Activated CD4-positive, alpha-beta memory T cell treated with anti-CD3 and anti-CD28 coated beads for 36 hours (primary cell): Measurements from ENCODE around the gene NEU3. TPM values are rescaled to one million over a fixed set of nuclear protein-coding genes. Genes with fewer than 3 reads are reported as not detected.
"Not testable (repeated sequence)": the region's sequence is repeated elsewhere in the genome, so short reads cannot be mapped to it uniquely, and the experiment has no call there.

Experiments used
- CTCF ChIA-PET: fragments of 350-600 bp; sonication (Branson Sonifier 250); formaldehyde crosslinking; loops from one replicate; lab custom pipeline; 2021; ENCODE audit warnings: antibody characterized with exemption, inconsistent platforms; lab: Charles Lee
- POLR2A ChIA-PET: fragments of 350-600 bp; sonication (Branson Sonifier 250); formaldehyde crosslinking; loops from one replicate; lab custom pipeline; 2021; ENCODE audit warnings: antibody characterized with exemption; lab: Charles Lee
- DNase-seq: peaks from one replicate; pipeline ENCODE4 v3.0.0-alpha.2; 2020
- H3K27ac Mint-ChIP-seq: one replicate; pipeline ENCODE4 v1.8.0; 2021; ENCODE audit warnings: mixed read lengths
- H3K27me3 Mint-ChIP-seq: one replicate; pipeline ENCODE4 v1.8.0; 2021; ENCODE audit warnings: mixed read lengths
- H3K36me3 Mint-ChIP-seq: one replicate; pipeline ENCODE4 v1.8.0; 2021; ENCODE audit warnings: mixed read lengths
- H3K4me1 Mint-ChIP-seq: one replicate; pipeline ENCODE4 v1.8.0; 2021; ENCODE audit warnings: low read depth, mixed read lengths
- H3K4me3 Mint-ChIP-seq: one replicate; pipeline ENCODE4 v1.8.0; 2021; ENCODE audit warnings: mild to moderate bottlenecking, mixed read lengths
- H3K9me3 Mint-ChIP-seq: one replicate; pipeline ENCODE4 v1.8.0; 2021; ENCODE audit warnings: mixed read lengths
- intact Hi-C: fragments of 100-400 bp; cut with micrococcal nuclease; formaldehyde crosslinking; loops from one replicate; pipeline ENCODE4 v1.15.1; 2023
- total RNA-seq, 2 experiments: library from RNA; stranded (reverse); gene quantifications; one replicate each; pipeline ENCODE4 v1.2.3, GENCODE V29; 2021

NEU3 gene
- total RNA-seq, 2 experiments from 2014 or later: 13.6 to 14.3 TPM

GRCh38 chr11:75031224-75031753 lies 42.6 kb downstream of the NEU3 start:
- H3K9me3 Mint-ChIP-seq: no peaks in the 10 kb centered on the region
- H3K4me1 Mint-ChIP-seq: peaks cover 3% of the 10 kb centered on the region
- H3K36me3 Mint-ChIP-seq: no peaks in the 10 kb centered on the region
- POLR2A ChIA-PET: no interaction called here
- no peaks in the 10 kb centered on the region for H3K27me3 Mint-ChIP-seq
- CTCF ChIA-PET: interaction anchor here (0.7 to 4.2 kb wide), 14 partner anchors 10 to 217 kb away, joined by 3 to 36 read pairs (median 5); no protein-coding TSS in a partner anchor
- no peak for DNase-seq
- H3K27ac Mint-ChIP-seq: no peak overlapping the region
- H3K4me3 Mint-ChIP-seq: no peak overlapping the region
- intact Hi-C loops: no loop called here

GRCh38 chr11:75031771-75032549 lies 43.2 kb downstream of the NEU3 start:
- ChIA-PET CTCF (interaction anchor here (0.6 to 4.2 kb wide), 21 partner anchors 10 to 217 kb away, joined by 3 to 36 read pairs (median 5); no protein-coding TSS in a partner anchor), POLR2A (no interaction called here)
- H3K9me3 Mint-ChIP-seq: no peaks in the 10 kb centered on the region
- no peak overlapping the region for H3K4me3 Mint-ChIP-seq
- intact Hi-C loops: loop anchor here (1.0 kb wide), 1 partner anchor 103 kb away; no protein-coding TSS in a partner anchor
- no peaks in the 10 kb centered on the region for H3K36me3 Mint-ChIP-seq
- H3K4me1 Mint-ChIP-seq: peaks cover 3% of the 10 kb centered on the region
- no peaks in the 10 kb centered on the region for H3K27me3 Mint-ChIP-seq
- no peak overlapping the region for H3K27ac Mint-ChIP-seq
- peak; percentile 75 for DNase-seq

GRCh38 chr11:75032550-75032935 lies 43.8 kb downstream of the NEU3 start:
- intact Hi-C loops: loop anchor here (1.0 kb wide), 1 partner anchor 103 kb away; no protein-coding TSS in a partner anchor
- H3K9me3 Mint-ChIP-seq: no peaks in the 10 kb centered on the region
- no peak overlapping the region for H3K4me3 Mint-ChIP-seq
- POLR2A ChIA-PET: no interaction called here
- no peaks in the 10 kb centered on the region for H3K27me3 Mint-ChIP-seq
- CTCF ChIA-PET: interaction anchor here (0.8 to 4.2 kb wide), 16 partner anchors 10 to 216 kb away, joined by 3 to 36 read pairs (median 5); no protein-coding TSS in a partner anchor
- no peaks in the 10 kb centered on the region for H3K36me3 Mint-ChIP-seq
- peaks cover 3% of the 10 kb centered on the region for H3K4me1 Mint-ChIP-seq
- no peak for DNase-seq
- no peak overlapping the region for H3K27ac Mint-ChIP-seq

- Mint-ChIP-seq H3K27ac (no peak overlapping the region), H3K27me3 (no peaks in the 10 kb centered on the region), H3K9me3 (no peaks in the 10 kb centered on the region), H3K4me3 (no peak overlapping the region), H3K36me3 (no peaks in the 10 kb centered on the region), H3K4me1 (peaks cover 3% of the 10 kb centered on the region)
- no peak for DNase-seq
- CTCF ChIA-PET: interaction anchor here (0.9 to 4.2 kb wide), 3 partner anchors 11 to 105 kb away, joined by 3 to 36 read pairs (median 8); no protein-coding TSS in a partner anchor
- intact Hi-C loops: no loop called here
- POLR2A ChIA-PET: no interaction called here
Measured at GRCh38 chr11:75033916-75034315, 45.2 kb downstream of the NEU3 start.

GRCh38 chr11:75035256-75035655 lies 46.5 kb downstream of the NEU3 start:
- Mint-ChIP-seq H3K27me3 (no peaks in the 10 kb centered on the region), H3K4me1 (peaks cover 3% of the 10 kb centered on the region), H3K4me3 (no peak overlapping the region), H3K27ac (no peak overlapping the region), H3K36me3 (no peaks in the 10 kb centered on the region), H3K9me3 (no peaks in the 10 kb centered on the region)
- ChIA-PET CTCF (interaction anchor here (1.1 to 3.6 kb wide), 4 partner anchors 13 to 170 kb away, joined by 3 to 14 read pairs (median 6); no protein-coding TSS in a partner anchor), POLR2A (no interaction called here)
- DNase-seq: no peak
- intact Hi-C loops: no loop called here

GRCh38 chr11:75035911-75036565 lies 47.3 kb downstream of the NEU3 start:
- DNase-seq: no peak
- H3K4me3 Mint-ChIP-seq: no peak overlapping the region
- intact Hi-C loops: no loop called here
- peaks cover 3% of the 10 kb centered on the region for H3K4me1 Mint-ChIP-seq
- ChIA-PET POLR2A (no interaction called here), CTCF (interaction anchor here (1.2 to 3.6 kb wide), 3 partner anchors 14 to 206 kb away, joined by 4 to 14 read pairs (median 4); no protein-coding TSS in a partner anchor)
- no peaks in the 10 kb centered on the region for H3K36me3 Mint-ChIP-seq
- H3K27ac Mint-ChIP-seq: no peak overlapping the region
- no peaks in the 10 kb centered on the region for H3K9me3 Mint-ChIP-seq
- peaks cover 1% of the 10 kb centered on the region for H3K27me3 Mint-ChIP-seq

GRCh38 chr11:75040167-75040770 lies 51.5 kb downstream of the NEU3 start:
- H3K36me3 Mint-ChIP-seq: no peaks in the 10 kb centered on the region
- H3K27me3 Mint-ChIP-seq: peaks cover 1% of the 10 kb centered on the region
- no peak overlapping the region for H3K27ac Mint-ChIP-seq
- H3K9me3 Mint-ChIP-seq: no peaks in the 10 kb centered on the region
- ChIA-PET POLR2A (no interaction called here), CTCF (interaction anchor here (0.8 kb wide), 1 partner anchor 19 kb away, joined by 3 read pairs; no protein-coding TSS in a partner anchor)
- H3K4me3 Mint-ChIP-seq: no peak overlapping the region
- intact Hi-C loops: no loop called here
- no peak for DNase-seq
- peaks cover 3% of the 10 kb centered on the region for H3K4me1 Mint-ChIP-seq

- no peak overlapping the region for H3K27ac Mint-ChIP-seq
- intact Hi-C loops: no loop called here
Measured at GRCh38 chr11:75041263-75041662, 52.5 kb downstream of the NEU3 start.

GRCh38 chr11:75041821-75042220 lies 53.1 kb downstream of the NEU3 start:
- H3K27ac Mint-ChIP-seq, H3K9me3 Mint-ChIP-seq, H3K27me3 Mint-ChIP-seq, POLR2A ChIA-PET, H3K4me3 Mint-ChIP-seq, H3K4me1 Mint-ChIP-seq, intact Hi-C loops, H3K36me3 Mint-ChIP-seq, DNase-seq: not testable (repeated sequence)
- CTCF ChIA-PET: interaction anchor here (1.5 kb wide), 1 partner anchor 9 kb away, joined by 4 read pairs; no protein-coding TSS in a partner anchor

More at GRCh38 chr11:75041263-75041662, 52.5 kb downstream of the NEU3 start:
- DNase-seq: no peak
- POLR2A ChIA-PET: no interaction called here
- Mint-ChIP-seq H3K4me3 (no peak overlapping the region), H3K27me3 (peaks cover 1% of the 10 kb centered on the region), H3K9me3 (no peaks in the 10 kb centered on the region), H3K4me1 (no peaks in the 10 kb centered on the region), H3K36me3 (no peaks in the 10 kb centered on the region)
- CTCF ChIA-PET: interaction anchor here (1.5 kb wide), 1 partner anchor 9 kb away, joined by 4 read pairs; no protein-coding TSS in a partner anchor

GRCh38 chr11:75044381-75045170 lies 55.8 kb downstream of the NEU3 start:
- CTCF ChIA-PET: interaction anchor here (1.1 kb wide), 1 partner anchor 22 kb away, joined by 5 read pairs; no protein-coding TSS in a partner anchor
- intact Hi-C loops, H3K27ac Mint-ChIP-seq, H3K36me3 Mint-ChIP-seq, DNase-seq, H3K9me3 Mint-ChIP-seq, POLR2A ChIA-PET, H3K27me3 Mint-ChIP-seq, H3K4me1 Mint-ChIP-seq, H3K4me3 Mint-ChIP-seq: not testable (repeated sequence)

GRCh38 chr11:75046668-75047067 lies 57.9 kb downstream of the NEU3 start:
- intact Hi-C loops, H3K27me3 Mint-ChIP-seq, CTCF ChIA-PET, H3K36me3 Mint-ChIP-seq, POLR2A ChIA-PET, H3K4me1 Mint-ChIP-seq, H3K9me3 Mint-ChIP-seq, DNase-seq, H3K27ac Mint-ChIP-seq, H3K4me3 Mint-ChIP-seq: not testable (repeated sequence)
